CD4-positive, alpha-beta T cell (primary cell): ENCODE data around the gene VIL1. TPM values are rescaled to one million over a fixed set of nuclear protein-coding genes. Genes with fewer than 3 reads are reported as not detected.

ENCODE experiments used
- ATAC-seq: fragments of 200-7000 bp; cut with Tn5 transposase; one replicate; pipeline ENCODE4 v1.10.0; 2022; ENCODE audit warnings: mild to moderate bottlenecking; ENCODE audit not compliant: poor library complexity
- CTCF ChIA-PET: fragments of 350-600 bp; sonication (Branson Sonifier 250); formaldehyde crosslinking; loops from one replicate; lab custom pipeline; 2021; ENCODE audit warnings: antibody characterized with exemption, inconsistent platforms; lab: Charles Lee
- POLR2A ChIA-PET: fragments of 350-600 bp; sonication (Branson Sonifier 250); formaldehyde crosslinking; loops from one replicate; lab custom pipeline; 2021; ENCODE audit warnings: antibody characterized with exemption, inconsistent platforms; lab: Charles Lee
- DNase-seq, 14 experiments: peaks; one replicate each; pipeline ENCODE4 v3.0.0-alpha.2; 2013 to 2020; ENCODE audit warnings: mixed read lengths in 2 of 14
- H3K27ac ChIP-seq, 2 donors: one replicate each; pipeline versions ENCODE4 v1.5.1 to v1.7.0; 2013; ENCODE audit warnings: low read length in 2 of 2, low read depth in 1 of 2, mild to moderate bottlenecking in 1 of 2
- H3K27me3 ChIP-seq, 2 experiments: 1 replicate in 1 of 2; 2 replicates in 1 of 2; pipeline versions ENCODE4 v1.6.1 to v1.7.0; 2013; ENCODE audit warnings: low read length in 2 of 2, control low read depth in 1 of 2, mild to moderate bottlenecking in 1 of 2, moderate library complexity in 1 of 2; ENCODE audit not compliant: insufficient read depth in 2 of 2, control insufficient read depth in 1 of 2
- H3K36me3 ChIP-seq: one replicate; pipeline ENCODE4 v1.6.1; 2013; ENCODE audit warnings: low read length, control low read depth; ENCODE audit not compliant: insufficient read depth
- H3K4me1 ChIP-seq: one replicate; pipeline ENCODE4 v1.6.1; 2013; ENCODE audit warnings: low read length, control low read depth; ENCODE audit not compliant: insufficient read depth
- H3K4me3 ChIP-seq: one replicate; pipeline ENCODE4 v1.5.1; 2013; ENCODE audit warnings: mild to moderate bottlenecking, low read length, moderate library complexity
- H3K9me3 ChIP-seq, 2 experiments: 1 replicate in 1 of 2; 2 replicates in 1 of 2; pipeline versions ENCODE4 v1.6.1 to v1.7.0; 2013; ENCODE audit warnings: low read length in 2 of 2, mild to moderate bottlenecking in 2 of 2, control low read depth in 1 of 2, moderate library complexity in 1 of 2; ENCODE audit not compliant: control insufficient read depth in 1 of 2, insufficient read depth in 1 of 2
- H3K27ac Mint-ChIP-seq: one replicate; pipeline ENCODE4 v1.8.0; 2020; ENCODE audit warnings: mixed read lengths
- H3K27me3 Mint-ChIP-seq: one replicate; pipeline ENCODE4 v1.8.0; 2021; ENCODE audit warnings: mixed read lengths
- H3K36me3 Mint-ChIP-seq: one replicate; pipeline ENCODE4 v1.8.0; 2021; ENCODE audit warnings: low read depth, mixed read lengths
- H3K4me1 Mint-ChIP-seq: one replicate; pipeline ENCODE4 v1.8.0; 2021; ENCODE audit warnings: low read depth, mixed read lengths
- H3K4me3 Mint-ChIP-seq: one replicate; pipeline ENCODE4 v1.8.0; 2020; ENCODE audit warnings: mild to moderate bottlenecking, mixed read lengths
- H3K9me3 Mint-ChIP-seq: one replicate; pipeline ENCODE4 v1.8.0; 2020; ENCODE audit warnings: mixed read lengths
- intact Hi-C, 2 experiments: fragments of 100-400 bp; cut with DNase I in 1 of 2; cut with micrococcal nuclease in 1 of 2; formaldehyde crosslinking; loops; one replicate each; pipeline versions ENCODE4 v1.15.1 to v1.9.0; 2023 to 2025; cut with DNase I, micrococcal nuclease
- total RNA-seq, 174 experiments: library from RNA in 2 of 174; stranded (reverse) in 2 of 174; gene quantifications; one replicate each; pipeline ENCODE4 v1.2.3 and lab custom pipeline; 2021 to 2026
- TF ChIP-seq, protein P1 (sequence below): fragments of 200-600 bp; IDR thresholded peaks from one replicate; pipeline ENCODE4 v1.8.0; 2022; ENCODE audit warnings: antibody characterized with exemption, mild to moderate bottlenecking

The VIL1 gene
- total RNA-seq, 2 experiments from 2014 or later = 0.20 to 0.33 TPM

DNA sequence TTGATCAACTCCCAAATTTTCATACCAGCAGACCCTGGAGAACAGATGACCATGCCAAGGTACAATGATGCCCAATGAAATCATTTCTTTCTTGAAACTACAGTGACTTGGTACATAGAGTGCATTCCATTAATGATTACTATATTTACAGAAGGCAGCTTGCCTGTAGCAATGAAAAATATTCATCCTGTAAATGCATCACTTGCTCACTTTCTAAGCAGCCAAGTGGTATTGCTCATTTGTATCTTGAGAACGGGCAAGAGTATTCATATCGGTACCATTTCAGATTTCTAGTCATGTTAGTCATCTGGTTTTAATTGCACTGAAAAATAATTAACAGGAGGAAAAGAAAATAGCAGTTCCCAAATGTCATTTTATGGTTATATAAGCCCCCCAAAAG, 59.6 kb downstream of the VIL1 start:
- Histone ChIP-seq H3K4me3 (no peak overlapping the region), H3K27ac (no peak overlapping the region), H3K9me3 (no peaks in the 10 kb centered on the region), H3K36me3 (peaks cover 59% of the 10 kb centered on the region), H3K4me1 (no peaks in the 10 kb centered on the region), H3K27me3 (no peaks in the 10 kb centered on the region)
- intact Hi-C loops = no loop called here
- TF ChIP-seq, protein P1, sequence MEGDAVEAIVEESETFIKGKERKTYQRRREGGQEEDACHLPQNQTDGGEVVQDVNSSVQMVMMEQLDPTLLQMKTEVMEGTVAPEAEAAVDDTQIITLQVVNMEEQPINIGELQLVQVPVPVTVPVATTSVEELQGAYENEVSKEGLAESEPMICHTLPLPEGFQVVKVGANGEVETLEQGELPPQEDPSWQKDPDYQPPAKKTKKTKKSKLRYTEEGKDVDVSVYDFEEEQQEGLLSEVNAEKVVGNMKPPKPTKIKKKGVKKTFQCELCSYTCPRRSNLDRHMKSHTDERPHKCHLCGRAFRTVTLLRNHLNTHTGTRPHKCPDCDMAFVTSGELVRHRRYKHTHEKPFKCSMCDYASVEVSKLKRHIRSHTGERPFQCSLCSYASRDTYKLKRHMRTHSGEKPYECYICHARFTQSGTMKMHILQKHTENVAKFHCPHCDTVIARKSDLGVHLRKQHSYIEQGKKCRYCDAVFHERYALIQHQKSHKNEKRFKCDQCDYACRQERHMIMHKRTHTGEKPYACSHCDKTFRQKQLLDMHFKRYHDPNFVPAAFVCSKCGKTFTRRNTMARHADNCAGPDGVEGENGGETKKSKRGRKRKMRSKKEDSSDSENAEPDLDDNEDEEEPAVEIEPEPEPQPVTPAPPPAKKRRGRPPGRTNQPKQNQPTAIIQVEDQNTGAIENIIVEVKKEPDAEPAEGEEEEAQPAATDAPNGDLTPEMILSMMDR = no peak
- ATAC-seq = no peak
- Mint-ChIP-seq H3K9me3 (no peaks in the 10 kb centered on the region), H3K4me3 (no peak overlapping the region), H3K4me1 (peaks cover 22% of the 10 kb centered on the region), H3K27me3 (no peaks in the 10 kb centered on the region), H3K36me3 (peaks cover 75% of the 10 kb centered on the region), H3K27ac (no peak overlapping the region)
- ChIA-PET CTCF (no interaction called here), POLR2A (no interaction called here)
- DNase-seq = no peak

DNA sequence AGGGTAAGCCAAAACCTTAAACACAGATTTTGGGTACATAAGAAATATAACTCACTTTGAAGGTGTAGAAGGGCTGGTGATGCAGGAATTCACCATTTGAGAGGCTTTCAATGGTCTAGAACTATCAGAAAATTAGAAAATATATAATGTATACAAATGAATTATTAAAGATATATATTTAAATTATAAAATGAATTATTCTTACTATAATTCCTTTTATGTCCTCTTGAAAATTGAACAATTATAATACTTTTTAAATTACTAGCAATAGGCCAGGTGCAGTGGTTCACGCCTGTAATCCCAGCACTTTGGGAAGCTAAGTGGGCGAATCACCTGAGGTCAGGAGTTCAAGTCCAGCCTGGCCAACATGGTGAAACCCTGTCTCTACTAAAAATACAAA, 60.7 kb downstream of the VIL1 start:
- ChIA-PET POLR2A (no interaction called here), CTCF (no interaction called here)
- TF ChIP-seq, protein P1 = no peak
- Mint-ChIP-seq H3K9me3 (no peaks in the 10 kb centered on the region), H3K27ac (no peak overlapping the region), H3K36me3 (peaks cover 75% of the 10 kb centered on the region), H3K4me3 (no peak overlapping the region), H3K4me1 (peaks cover 25% of the 10 kb centered on the region), H3K27me3 (no peaks in the 10 kb centered on the region)
- Histone ChIP-seq H3K4me3 (no peak overlapping the region), H3K9me3 (no peaks in the 10 kb centered on the region), H3K4me1 (no peaks in the 10 kb centered on the region), H3K27ac (no peak overlapping the region), H3K27me3 (no peaks in the 10 kb centered on the region), H3K36me3 (peaks cover 55% of the 10 kb centered on the region)
- intact Hi-C loops = no loop called here
- ATAC-seq (no peak), DNase-seq (no peak)

DNA sequence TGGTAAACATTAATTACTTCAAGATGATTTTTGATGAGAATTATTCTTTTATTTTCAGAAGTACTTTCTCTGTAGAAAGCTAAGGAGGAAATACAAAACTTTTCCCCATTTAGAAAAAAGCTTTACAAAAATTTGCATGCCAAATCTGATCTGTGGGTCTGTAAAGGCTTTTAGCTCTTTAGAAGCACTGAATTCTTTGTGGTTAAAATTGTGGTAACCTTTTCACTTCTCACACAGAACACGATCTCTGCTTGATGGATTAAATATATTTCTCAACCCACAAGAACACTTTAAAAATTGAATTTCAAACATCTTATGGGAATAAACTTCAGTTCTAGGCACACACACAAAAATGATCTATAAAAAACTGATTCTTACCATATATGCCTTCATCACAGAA, 63.7 kb downstream of the VIL1 start:
- Mint-ChIP-seq H3K27ac (peak overlapping the region; percentile 48), H3K9me3 (no peaks in the 10 kb centered on the region), H3K4me1 (peaks cover 25% of the 10 kb centered on the region), H3K36me3 (peaks cover 77% of the 10 kb centered on the region), H3K27me3 (no peaks in the 10 kb centered on the region), H3K4me3 (peak overlapping the region; percentile 0)
- no peak overlapping the region for H3K27ac ChIP-seq
- no peak for DNase-seq
- no peak overlapping the region for H3K4me3 ChIP-seq
- H3K9me3 ChIP-seq = no peaks in the 10 kb centered on the region
- no peaks in the 10 kb centered on the region for H3K27me3 ChIP-seq
- TF ChIP-seq, protein P1 = no peak
- ChIA-PET CTCF (no interaction called here), POLR2A (no interaction called here)
- intact Hi-C loops = no loop called here
- no peak for ATAC-seq
- no peaks in the 10 kb centered on the region for H3K4me1 ChIP-seq
- H3K36me3 ChIP-seq = peaks cover 58% of the 10 kb centered on the region
